Common myeloid progenitor, CD34-positive (primary cell): Measurements from ENCODE around the gene TRIO.

ENCODE experiments used
- CTCF ChIA-PET: fragments of 350-600 bp; sonication (Branson Sonifier 250); formaldehyde crosslinking; loops from one replicate; lab custom pipeline; 2021; ENCODE audit warnings: antibody characterized with exemption; lab: Charles Lee
- POLR2A ChIA-PET: fragments of 350-600 bp; sonication (Branson Sonifier 250); formaldehyde crosslinking; loops from one replicate; lab custom pipeline; 2021; ENCODE audit warnings: antibody characterized with exemption; lab: Charles Lee
- DNase-seq, 3 donors: peaks; one replicate each; pipeline versions ENCODE4 v3.0.0 to v3.0.0-alpha.2; 2013
- H3K27ac ChIP-seq, 2 experiments: 1 replicate in 1 of 2; 2 replicates in 1 of 2; pipeline ENCODE4 v1.7.0; 2013; ENCODE audit warnings: inconsistent platforms in 2 of 2, low read length in 2 of 2, mild to moderate bottlenecking in 2 of 2, low read depth in 1 of 2, moderate library complexity in 1 of 2; ENCODE audit not compliant: severe bottlenecking in 2 of 2, insufficient read depth in 1 of 2, poor library complexity in 1 of 2
- H3K27me3 ChIP-seq, 5 experiments: replicated peaks in 2 of 5; 1 replicate in 3 of 5; 2 replicates in 2 of 5; pipeline versions ENCODE4 v1.6.1 to v1.7.0; 2013; ENCODE audit warnings: low read length in 4 of 5, mild to moderate bottlenecking in 2 of 5, moderate library complexity in 2 of 5, inconsistent platforms in 1 of 5; ENCODE audit not compliant: insufficient read depth in 5 of 5, control insufficient read depth in 4 of 5
- H3K36me3 ChIP-seq, 4 experiments: 1 replicate in 2 of 4; 2 replicates in 2 of 4; pipeline versions ENCODE4 v1.6.1 to v1.7.0; 2013; ENCODE audit warnings: low read length in 3 of 4, control low read depth in 1 of 4, mild to moderate bottlenecking in 1 of 4; ENCODE audit not compliant: control insufficient read depth in 4 of 4, insufficient read depth in 4 of 4
- H3K4me1 ChIP-seq, 4 experiments: 1 replicate in 3 of 4; 2 replicates in 1 of 4; pipeline versions ENCODE4 v1.6.1 to v1.7.1; 2013; ENCODE audit warnings: low read length in 3 of 4, mild to moderate bottlenecking in 3 of 4, control low read depth in 1 of 4, inconsistent platforms in 1 of 4, moderate library complexity in 1 of 4; ENCODE audit not compliant: control insufficient read depth in 4 of 4, insufficient read depth in 4 of 4; ENCODE audit errors: control extremely low read depth in 1 of 4
- H3K4me3 ChIP-seq, 7 experiments: 1 replicate in 4 of 7; 2 replicates in 3 of 7; pipeline versions ENCODE4 v1.5.1 to v1.7.0; 2013; ENCODE audit warnings: mild to moderate bottlenecking in 7 of 7, low read length in 6 of 7, moderate library complexity in 6 of 7, inconsistent platforms in 2 of 7, low read depth in 2 of 7, control low read depth in 1 of 7; ENCODE audit not compliant: insufficient read depth in 4 of 7, control insufficient read depth in 1 of 7; ENCODE audit errors: extremely low read depth in 1 of 7
- H3K9me3 ChIP-seq, 5 experiments: 1 replicate in 4 of 5; 2 replicates in 1 of 5; pipeline versions ENCODE4 v1.6.1 to v1.7.1; 2013; ENCODE audit warnings: low read length in 4 of 5, mild to moderate bottlenecking in 2 of 5, inconsistent platforms in 1 of 5, low read depth in 1 of 5, moderate library complexity in 1 of 5; ENCODE audit not compliant: control insufficient read depth in 4 of 5, insufficient read depth in 2 of 5; ENCODE audit errors: control extremely low read depth in 1 of 5
- WGBS: methylation state at CpG from one replicate; pipeline ENCODE4 v1.1.5; 2013; ENCODE audit not compliant: insufficient coverage; 5-methylcytosine and 5-hydroxymethylcytosine counted together

TRIO gene

GRCh38 chr5:14231156-14231555, 88.0 kb downstream of the TRIO start:
- peaks cover 0 to 3% (median 0%) of the 10 kb centered on the region in 4 experiments for H3K4me1 ChIP-seq
- H3K4me3 ChIP-seq = no peak overlapping the region
- POLR2A ChIA-PET = no interaction called here
- CTCF ChIA-PET = no interaction called here
- no peaks in the 10 kb centered on the region for H3K36me3 ChIP-seq
- no CpG with 5 or more reads among the region's 2 CpGs for WGBS
- DNase-seq = no peak
- H3K27me3 ChIP-seq = no peaks in the 10 kb centered on the region
- no peak overlapping the region for H3K27ac ChIP-seq
- no peaks in the 10 kb centered on the region for H3K9me3 ChIP-seq

DNA sequence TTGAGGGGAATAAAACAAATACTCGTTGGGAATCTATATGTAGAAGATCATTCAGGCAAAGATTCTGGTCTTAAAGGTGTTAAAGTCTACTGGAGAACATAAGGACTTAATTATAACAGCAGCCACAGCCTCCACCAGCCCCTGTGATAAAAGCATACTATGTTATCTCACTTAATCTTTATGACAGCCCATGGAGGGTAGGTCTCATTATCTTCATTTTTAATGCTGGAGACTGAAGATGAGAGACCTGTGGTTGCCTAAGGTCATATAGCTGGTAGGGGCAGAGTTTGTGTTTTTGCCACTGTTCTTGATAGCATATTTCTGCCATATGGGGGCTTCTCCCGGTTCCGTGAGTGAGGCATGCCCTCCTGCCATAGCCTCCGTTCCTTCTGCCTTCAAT, 88.7 kb downstream of the TRIO start:
- POLR2A ChIA-PET = no interaction called here
- H3K4me3 ChIP-seq = no peak overlapping the region
- H3K27me3 ChIP-seq = no peaks in the 10 kb centered on the region
- WGBS = no CpG with 5 or more reads among the region's 4 CpGs
- DNase-seq = no peak
- no peak overlapping the region for H3K27ac ChIP-seq
- H3K9me3 ChIP-seq = no peaks in the 10 kb centered on the region
- CTCF ChIA-PET = interaction anchor here (1.2 kb wide), 1 partner anchor 17 kb away, joined by 4 read pairs; no protein-coding TSS in a partner anchor
- H3K36me3 ChIP-seq = no peaks in the 10 kb centered on the region
- H3K4me1 ChIP-seq = peaks cover 0 to 3% (median 0%) of the 10 kb centered on the region in 4 experiments

- ChIA-PET POLR2A (no interaction called here), CTCF (no interaction called here)
- Histone ChIP-seq H3K36me3 (no peaks in the 10 kb centered on the region), H3K27me3 (no peaks in the 10 kb centered on the region), H3K4me1 (peaks cover 0 to 14% (median 11%) of the 10 kb centered on the region in 4 experiments), H3K9me3 (no peaks in the 10 kb centered on the region), H3K27ac (no peak overlapping the region), H3K4me3 (no peak overlapping the region)
- 100% methylated on average over 2 of the region's 3 CpGs for WGBS
- DNase-seq = no peak
Observed at GRCh38 chr5:14234204-14234603, 91.1 kb downstream of the TRIO start.

DNA sequence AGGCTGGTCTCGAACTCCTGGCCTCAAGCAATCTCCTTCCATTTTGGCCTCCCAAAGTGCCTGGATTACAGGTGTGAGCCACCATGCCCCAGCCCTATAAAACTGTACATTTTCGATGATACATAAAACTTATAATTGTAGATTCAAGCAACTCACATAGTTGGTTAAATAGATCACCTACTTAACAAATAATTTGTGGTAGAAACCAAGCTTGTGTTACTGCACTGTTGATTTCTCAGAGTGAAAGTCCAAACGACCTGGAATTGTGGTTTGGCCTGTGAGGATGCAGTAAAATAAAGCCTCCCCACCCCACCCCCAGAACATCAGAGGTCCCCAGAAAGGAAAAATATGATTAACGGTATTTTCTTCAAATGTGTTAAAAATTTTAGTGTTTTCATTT, 92.7 kb downstream of the TRIO start:
- H3K9me3 ChIP-seq = no peaks in the 10 kb centered on the region
- no peak overlapping the region for H3K27ac ChIP-seq
- H3K4me3 ChIP-seq = no peak overlapping the region
- ChIA-PET POLR2A (no interaction called here), CTCF (interaction anchor here (1.7 kb wide), 1 partner anchor 9 kb away, joined by 5 read pairs; no protein-coding TSS in a partner anchor)
- no peaks in the 10 kb centered on the region for H3K36me3 ChIP-seq
- H3K4me1 ChIP-seq = peaks cover 0 to 17% (median 11%) of the 10 kb centered on the region in 4 experiments
- H3K27me3 ChIP-seq = no peaks in the 10 kb centered on the region
- DNase-seq = no peak
- 100% methylated on average over 1 of the region's 4 CpGs for WGBS

DNA sequence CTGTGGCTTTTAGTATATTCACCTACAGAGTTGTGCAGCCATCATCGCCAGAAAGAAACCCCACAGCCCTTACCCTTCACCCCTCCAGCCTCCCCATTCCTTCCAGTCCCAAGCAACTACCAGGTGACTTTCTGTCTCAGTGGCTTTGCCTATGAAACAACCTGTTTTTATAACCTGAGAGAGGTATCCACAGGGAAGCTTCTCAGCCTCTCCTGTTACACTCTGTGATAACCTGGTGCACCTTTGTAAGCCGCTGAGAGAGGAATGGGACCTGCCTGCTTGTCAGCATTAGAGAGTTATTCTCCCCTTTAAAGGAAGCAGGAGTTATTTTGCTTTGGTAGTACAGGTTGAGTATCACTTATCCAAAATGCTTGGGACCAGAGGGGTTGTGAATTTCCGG, 93.6 kb downstream of the TRIO start:
- Histone ChIP-seq H3K27ac (no peak overlapping the region), H3K4me3 (no peak overlapping the region), H3K36me3 (no peaks in the 10 kb centered on the region), H3K27me3 (no peaks in the 10 kb centered on the region), H3K9me3 (no peaks in the 10 kb centered on the region), H3K4me1 (peaks cover 0 to 17% (median 11%) of the 10 kb centered on the region in 4 experiments)
- no peak for DNase-seq
- WGBS = 91% methylated on average over 3 of the region's 3 CpGs
- ChIA-PET CTCF (interaction anchor here (1.7 to 2.1 kb wide), 2 partner anchors 8 to 13 kb away, joined by 5 read pairs; no protein-coding TSS in a partner anchor), POLR2A (no interaction called here)

DNA sequence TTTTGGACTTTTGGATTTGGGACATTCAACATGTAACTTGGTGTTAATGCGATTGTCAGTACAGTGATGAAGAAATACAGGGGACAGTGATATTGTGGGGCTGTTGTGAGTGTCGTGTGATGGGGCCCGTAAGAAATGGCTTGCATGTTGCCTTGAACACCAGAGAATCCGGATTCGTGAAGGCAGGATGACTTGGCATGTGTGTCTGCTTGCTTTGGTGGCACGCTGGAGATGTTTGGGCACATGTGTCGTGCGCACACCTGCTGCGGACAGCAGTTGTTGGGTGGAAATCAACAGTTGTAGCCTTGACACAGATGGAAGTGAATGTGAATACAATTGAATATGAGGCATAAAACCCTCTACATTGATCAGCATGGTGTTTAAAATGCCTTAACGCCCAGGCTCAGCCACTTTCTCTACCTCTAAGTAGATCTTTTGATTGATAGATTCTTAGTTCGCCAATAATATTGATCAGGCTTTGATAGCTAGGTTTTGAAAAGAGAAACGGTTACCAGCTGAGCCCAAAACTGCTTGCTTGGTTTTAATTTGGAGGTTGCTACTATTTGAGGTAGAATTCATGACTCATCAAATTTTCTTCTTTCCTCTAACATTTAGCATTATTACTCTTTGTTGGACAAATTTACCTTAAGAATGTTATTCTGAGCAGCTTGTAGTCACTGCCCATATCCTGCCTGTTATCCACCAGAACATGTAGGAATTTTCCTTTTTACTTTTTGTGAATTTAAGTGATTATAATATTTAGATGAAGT, 94.4 kb downstream of the TRIO start:
- H3K4me3 ChIP-seq = peak overlapping the region in 1 of 7 experiments; percentile 20
- no peaks in the 10 kb centered on the region for H3K36me3 ChIP-seq
- peaks cover 0 to 17% (median 11%) of the 10 kb centered on the region in 4 experiments for H3K4me1 ChIP-seq
- 91% methylated on average over 11 of the region's 12 CpGs for WGBS
- no peaks in the 10 kb centered on the region for H3K9me3 ChIP-seq
- no peaks in the 10 kb centered on the region for H3K27me3 ChIP-seq
- ChIA-PET CTCF (interaction anchor here (1.0 to 2.1 kb wide), 2 partner anchors 13 to 33 kb away, joined by 3 to 5 read pairs; no protein-coding TSS in a partner anchor), POLR2A (no interaction called here)
- DNase-seq = peak in 2 of 3 donors; percentile 22 to 33
- H3K27ac ChIP-seq = no peak overlapping the region

DNA sequence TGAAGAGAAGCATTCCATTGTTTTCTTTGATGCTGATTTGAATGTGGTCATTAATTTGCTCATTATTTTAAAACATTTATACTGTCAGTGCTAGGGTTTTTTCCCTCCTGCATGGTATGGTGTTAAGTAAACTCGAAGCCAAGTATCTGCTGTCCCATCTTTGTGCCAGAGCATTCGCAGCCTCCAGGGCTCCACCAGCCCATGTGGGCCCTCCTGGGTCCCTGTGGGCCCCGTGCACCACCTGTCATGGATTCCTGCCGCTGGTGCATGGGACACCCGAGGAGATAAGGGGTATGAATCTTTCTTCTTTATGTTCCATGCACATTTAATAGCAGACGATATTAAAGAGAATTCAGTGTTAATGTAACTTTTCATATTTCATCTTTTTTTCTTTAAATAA, 95.1 kb downstream of the TRIO start:
- no peaks in the 10 kb centered on the region for H3K27me3 ChIP-seq
- H3K36me3 ChIP-seq = no peaks in the 10 kb centered on the region
- DNase-seq = no peak
- H3K4me1 ChIP-seq = peaks cover 0 to 17% (median 11%) of the 10 kb centered on the region in 4 experiments
- WGBS = 100% methylated on average over 3 of the region's 6 CpGs
- H3K9me3 ChIP-seq = no peaks in the 10 kb centered on the region
- ChIA-PET POLR2A (no interaction called here), CTCF (interaction anchor here (1.0 to 2.1 kb wide), 2 partner anchors 12 to 32 kb away, joined by 3 to 5 read pairs; no protein-coding TSS in a partner anchor)
- H3K27ac ChIP-seq = no peak overlapping the region
- H3K4me3 ChIP-seq = no peak overlapping the region
